K562 (cell line): ENCODE results near the gene PUS7L. TPM values are rescaled to one million over a fixed set of nuclear protein-coding genes. Genes with fewer than 3 reads are reported as not detected.

Experiments used
- AFF1 ChIP-seq, 2 experiments: fragments of 450-650 bp; IDR thresholded peaks; 2 replicates each; pipeline ENCODE4 v1.6.1; 2018; ENCODE audit warnings: mild to moderate bottlenecking in 2 of 2, low read depth in 1 of 2; ENCODE audit not compliant: partially characterized antibody in 2 of 2
- CBFA2T3 ChIP-seq: fragments of 450-650 bp; IDR thresholded peaks from 2 replicates; pipeline ENCODE4 v1.6.1; 2017
- CEBPG ChIP-seq, 3 experiments: fragments of 200-800 bp in 1 of 3; sonication (Bioruptor generic) in 1 of 3; sonication (generic) in 1 of 3; formaldehyde crosslinking in 1 of 3; IDR thresholded peaks in 2 of 3; conservative IDR thresholded peaks in 1 of 3; 2 replicates each; pipeline versions ENCODE4 v1.6.1 to v1.8.0; 2016 to 2022; ENCODE audit warnings: missing compliant biosample characterization in 2 of 3, missing genetic modification characterization in 2 of 3, mild to moderate bottlenecking in 1 of 3, missing genetic modification reagents in 1 of 3
- CTBP1 ChIP-seq: fragments of 450-650 bp; IDR thresholded peaks from 2 replicates; pipeline ENCODE4 v1.6.1; 2016; ENCODE audit warnings: borderline replicate concordance
- FIP1L1 ChIP-seq: fragments of 200-400 bp; formaldehyde crosslinking; IDR thresholded peaks from 2 replicates; pipeline ENCODE4 v1.6.1; 2018; ENCODE audit warnings: mild to moderate bottlenecking, low read depth, low read length; ENCODE audit not compliant: poor library complexity, severe bottlenecking
- FOXP4 ChIP-seq: sonication (generic); formaldehyde crosslinking; IDR thresholded peaks from 2 replicates; pipeline ENCODE4 v1.8.0; 2022; ENCODE audit warnings: mild to moderate bottlenecking, missing genetic modification reagents, borderline replicate concordance
- GABPB1 ChIP-seq: sonication (generic); formaldehyde crosslinking; IDR thresholded peaks from 2 replicates; pipeline ENCODE4 v1.8.0; 2022; ENCODE audit warnings: mild to moderate bottlenecking, missing genetic modification reagents
- KDM1A ChIP-seq, 2 experiments: fragments of 450-650 bp; IDR thresholded peaks; 2 replicates each; pipeline ENCODE4 v1.6.1; 2016; ENCODE audit warnings: mild to moderate bottlenecking in 2 of 2
- NR1H2 ChIP-seq: sonication (generic); formaldehyde crosslinking; IDR thresholded peaks from 2 replicates; pipeline ENCODE4 v1.4.0; 2020; ENCODE audit warnings: mild to moderate bottlenecking, missing genetic modification reagents
- PHF8 ChIP-seq: fragments of 200-600 bp; sonication (generic); IDR thresholded peaks from 2 replicates; pipeline ENCODE4 v1.6.1; 2012; ENCODE audit warnings: mixed run types, mild to moderate bottlenecking, inconsistent platforms, low read length, moderate library complexity, borderline replicate concordance
- POLR2AphosphoS5 ChIP-seq: IDR thresholded peaks from 2 replicates; pipeline ENCODE4 v1.6.1; 2011; ENCODE audit warnings: mild to moderate bottlenecking, low read depth, low read length, moderate library complexity; ENCODE audit not compliant: control insufficient read depth, insufficient read depth
- RBM25 ChIP-seq: fragments of 200-400 bp; formaldehyde crosslinking; IDR thresholded peaks from 2 replicates; pipeline ENCODE4 v1.6.1; 2018; ENCODE audit warnings: low read length, low read depth, moderate library complexity; ENCODE audit not compliant: severe bottlenecking
- RFX7 ChIP-seq: fragments of 250-450 bp; sonication (Bioruptor Pico); IDR thresholded peaks from 2 replicates; pipeline ENCODE4 v1.5.1; 2021; ENCODE audit warnings: mild to moderate bottlenecking
- SMAD2 ChIP-seq: fragments of 150-350 bp; IDR thresholded peaks from 2 replicates; pipeline ENCODE4 v1.6.1; 2014; ENCODE audit warnings: low read depth, mild to moderate bottlenecking, low read length
- THAP12 ChIP-seq: fragments of 250-450 bp; sonication (Bioruptor Pico); IDR thresholded peaks from 2 replicates; pipeline ENCODE4 v1.9.0; 2021; ENCODE audit warnings: mild to moderate bottlenecking, inconsistent platforms
- ZNF24 ChIP-seq: fragments of 450-650 bp; IDR thresholded peaks from 2 replicates; pipeline ENCODE4 v1.6.1; 2016
- ZNF282 ChIP-seq: sonication (generic); formaldehyde crosslinking; IDR thresholded peaks from 2 replicates; pipeline ENCODE4 v1.8.1; 2023; ENCODE audit warnings: missing genetic modification reagents
- ZNF766 ChIP-seq: fragments of 200-800 bp; sonication (Bioruptor generic); conservative IDR thresholded peaks from 2 replicates; pipeline ENCODE4 v1.6.1; 2016; ENCODE audit warnings: missing genetic modification characterization, missing compliant biosample characterization
- polyA plus RNA-seq, 8 experiments: library from polyadenylated mRNA; depleted of rRNA in 4 of 8; stranded (reverse) in 5 of 8; unstranded in 3 of 8; fragments of >200 nt; fragmentation: Nextera tagmentation in 2 of 8; fragmentation: Illumina TruSeq in 1 of 8; extraction: Ambion mirVana in 2 of 8; extraction: Trizol in 1 of 8; gene quantifications; 2 replicates each; pipeline versions ENCODE4 v1.2.1 to v1.2.3, GENCODE V29; 2011 to 2014; ENCODE audit warnings: inconsistent platforms in 1 of 8, missing spikeins in 1 of 8
- total RNA-seq, 7 experiments: library from RNA; depleted of rRNA in 6 of 7; stranded (reverse); fragments of >200 nt in 6 of 7; fragmentation: Illumina TruSeq in 2 of 7; extraction: Trizol in 2 of 7; gene quantifications; 2 replicates each; pipeline versions ENCODE4 v1.2.1 to v1.2.3, GENCODE V29; 2011 to 2021; ENCODE audit warnings: low replicate concordance in 1 of 7

The PUS7L gene
- total and polyA plus RNA-seq, 9 of the 15 experiments (the other 6 are each of a cell fraction or from before 2014, with no cell fraction given) = 10.8 to 53.3 (median 25.2) TPM

GRCh38 chr12:43805860-43806736 is 47.5 kb upstream of the PUS7L start, which contains the start of gene TWF1 (continued):
- TF ChIP-seq FOXP4 = 0 out of 2 replicates have a peak, but pooled peaks have one; percentile 36
- TF ChIP-seq ZNF766 (CRISPR knock-in tag) = peak; percentile 49; the same call in 1 of the 2 replicates
- peak; percentile 42; the same call in 1 of the 2 replicates for TF ChIP-seq THAP12 (CRISPR knock-in tag)
- TF ChIP-seq CBFA2T3 = no peak
- peak; percentile 32 for TF ChIP-seq FIP1L1
- no peak for TF ChIP-seq KDM1A (IDR thresholded peaks at IDR 0.05)
- peak in 1 of 2 experiments; percentile 31 for TF ChIP-seq AFF1 (IDR thresholded peaks at IDR 0.05; ENCODE audit: low read depth in 1 of 2, partially characterized antibody in 2 of 2)
- TF ChIP-seq ZNF282 (CRISPR knock-in tag) = 0 out of 2 replicates have a peak, but pooled peaks have one; percentile 52
- no peak for TF ChIP-seq RFX7 (CRISPR knock-in tag)
- peak; percentile 73 for TF ChIP-seq GABPB1
- TF ChIP-seq NR1H2 (CRISPR knock-in tag) = no peak
- TF ChIP-seq CTBP1 = peak; percentile 58; the same call in 1 of the 2 replicates
- 0 out of 2 replicates have a peak, but pooled peaks have one; percentile 13 for TF ChIP-seq ZNF24
- TF ChIP-seq SMAD2 = no peak
- TF ChIP-seq CEBPG (CRISPR knock-in tag; IDR thresholded peaks at IDR 0.05) = no peak
- TF ChIP-seq CEBPG (tag; conservative IDR thresholded peaks at IDR 0.05 in 1 of 2, IDR thresholded peaks at IDR 0.05 in 1 of 2) = no peak
- TF ChIP-seq PHF8 = peak; percentile 98
- peak; percentile 88 for TF ChIP-seq POLR2AphosphoS5
- TF ChIP-seq RBM25 = no peak
